HG03196 (cell line): ENCODE data around the gene MBNL1.

Experiments
- ATAC-seq: cut with Tn5 transposase; IDR thresholded peaks from one replicate; pipeline ENCODE4 v1.9.1; 2021; ENCODE audit not compliant: unreplicated experiment

The MBNL1 gene

GRCh38 chr3:152271501-152272236, 2.9 kb downstream of the MBNL1 start:
- no peak for ATAC-seq

- ATAC-seq = no peak
Observed at GRCh38 chr3:152272771-152273242, 4.1 kb downstream of the MBNL1 start.

GRCh38 chr3:152276681-152277080, 8.0 kb downstream of the MBNL1 start:
- no peak for ATAC-seq

- ATAC-seq = no peak
Observed at GRCh38 chr3:152277198-152277597, 8.5 kb downstream of the MBNL1 start.

GRCh38 chr3:152278756-152279427, 10.2 kb downstream of the MBNL1 start:
- ATAC-seq = no peak

GRCh38 chr3:152279479-152279878, 10.8 kb downstream of the MBNL1 start:
- no peak for ATAC-seq

GRCh38 chr3:152280539-152280938, 11.8 kb downstream of the MBNL1 start:
- ATAC-seq = no peak

- ATAC-seq = peak; percentile 59
Observed at GRCh38 chr3:152281133-152281713, 12.5 kb downstream of the MBNL1 start.

GRCh38 chr3:152282813-152283212, 14.1 kb downstream of the MBNL1 start:
- ATAC-seq = no peak

- no peak for ATAC-seq
Observed at GRCh38 chr3:152283492-152284381, 15.0 kb downstream of the MBNL1 start.

- ATAC-seq = no peak
Observed at GRCh38 chr3:152284906-152285305, 16.2 kb downstream of the MBNL1 start.

GRCh38 chr3:152285509-152285908, 16.8 kb downstream of the MBNL1 start:
- ATAC-seq = no peak

GRCh38 chr3:152287898-152288576, 19.3 kb downstream of the MBNL1 start:
- no peak for ATAC-seq

- no peak for ATAC-seq
Observed at GRCh38 chr3:152288681-152289080, 20.0 kb downstream of the MBNL1 start.

- ATAC-seq = no peak
Observed at GRCh38 chr3:152289708-152290107, 21.0 kb downstream of the MBNL1 start.

GRCh38 chr3:152290374-152290773, 21.6 kb downstream of the MBNL1 start:
- no peak for ATAC-seq

GRCh38 chr3:152291238-152291637, 22.5 kb downstream of the MBNL1 start:
- ATAC-seq = no peak

GRCh38 chr3:152291649-152292066, 22.9 kb downstream of the MBNL1 start:
- no peak for ATAC-seq

GRCh38 chr3:152292366-152292765, 23.6 kb downstream of the MBNL1 start:
- no peak for ATAC-seq

GRCh38 chr3:152293347-152294006, 24.7 kb downstream of the MBNL1 start:
- no peak for ATAC-seq
